H9 (cell line): ENCODE measurements around the gene ZNF530. TPM values are rescaled to one million over a fixed set of nuclear protein-coding genes. Genes with fewer than 3 reads are reported as not detected.

Experiments
- DNase-seq: peaks from one replicate; pipeline ENCODE4 v3.0.0-alpha.2; 2017
- H2AFZ ChIP-seq: one replicate; pipeline ENCODE4 v1.6.1; 2013; ENCODE audit warnings: mild to moderate bottlenecking, low read length, control low read depth, moderate library complexity
- H2AK5ac ChIP-seq: 2 replicates; pipeline ENCODE4 v1.6.1; 2013; ENCODE audit warnings: low read length, control low read depth, mixed read lengths; ENCODE audit not compliant: insufficient read length
- H2BK120ac ChIP-seq: one replicate; pipeline ENCODE4 v1.6.1; 2013; ENCODE audit warnings: low read depth, mild to moderate bottlenecking, low read length, control low read depth, inconsistent platforms; ENCODE audit not compliant: poor library complexity, severe bottlenecking
- H2BK12ac ChIP-seq: 2 replicates; pipeline ENCODE4 v1.6.1; 2013; ENCODE audit warnings: low read length, control low read depth, mixed read lengths, low read depth; ENCODE audit not compliant: insufficient read length
- H2BK15ac ChIP-seq: 2 replicates; pipeline ENCODE4 v1.6.1; 2013; ENCODE audit warnings: low read depth, low read length, control low read depth
- H2BK20ac ChIP-seq: one replicate; pipeline ENCODE4 v1.6.1; 2013; ENCODE audit warnings: low read depth, mild to moderate bottlenecking, low read length, control low read depth, inconsistent platforms; ENCODE audit not compliant: poor library complexity, severe bottlenecking
- H2BK5ac ChIP-seq: 2 replicates; pipeline ENCODE4 v1.6.1; 2013; ENCODE audit warnings: low read length, control low read depth, mixed read lengths; ENCODE audit not compliant: insufficient read length
- H3K14ac ChIP-seq: 2 replicates; pipeline ENCODE4 v1.6.1; 2013; ENCODE audit warnings: low read length, control low read depth; ENCODE audit not compliant: insufficient read depth
- H3K18ac ChIP-seq: 2 replicates; pipeline ENCODE4 v1.6.1; 2013; ENCODE audit warnings: low read depth, mild to moderate bottlenecking, mixed read lengths, low read length, control low read depth; ENCODE audit not compliant: insufficient read length
- H3K23ac ChIP-seq: 2 replicates; pipeline ENCODE4 v1.6.1; 2013; ENCODE audit warnings: low read length, control low read depth, mixed read lengths, low read depth; ENCODE audit not compliant: insufficient read length
- H3K23me2 ChIP-seq: 2 replicates; pipeline ENCODE4 v1.6.1; 2013; ENCODE audit warnings: low read depth, mild to moderate bottlenecking, mixed read lengths, low read length, control low read depth; ENCODE audit not compliant: insufficient read length, poor library complexity, severe bottlenecking
- H3K27ac ChIP-seq: 2 replicates; pipeline ENCODE4 v1.5.1; 2013; ENCODE audit warnings: low read length, control low read depth, mixed read lengths, low read depth; ENCODE audit not compliant: insufficient read length
- H3K27me3 ChIP-seq: 2 replicates; pipeline ENCODE4 v1.6.1; 2013; ENCODE audit warnings: low read length, control low read depth, inconsistent platforms; ENCODE audit not compliant: insufficient read depth
- H3K4ac ChIP-seq: 2 replicates; pipeline ENCODE4 v1.6.1; 2013; ENCODE audit warnings: low read depth, mild to moderate bottlenecking, control low read depth, inconsistent platforms, low read length, moderate library complexity
- H3K4me1 ChIP-seq: 2 replicates; pipeline ENCODE4 v1.6.1; 2013; ENCODE audit warnings: low read length, control low read depth, inconsistent platforms; ENCODE audit not compliant: insufficient read depth
- H3K4me2 ChIP-seq: 2 replicates; pipeline ENCODE4 v1.6.1; 2013; ENCODE audit warnings: low read length, control low read depth, mixed read lengths; ENCODE audit not compliant: insufficient read length, insufficient read depth
- H3K56ac ChIP-seq: 2 replicates; pipeline ENCODE4 v1.6.1; 2013; ENCODE audit warnings: low read depth, mild to moderate bottlenecking, mixed read lengths, low read length, control low read depth; ENCODE audit not compliant: insufficient read length
- H3K79me1 ChIP-seq: 2 replicates; pipeline ENCODE4 v1.6.1; 2013; ENCODE audit warnings: low read depth, mild to moderate bottlenecking, moderate library complexity, low read length, control low read depth, inconsistent platforms; ENCODE audit not compliant: insufficient read depth, poor library complexity, severe bottlenecking
- H3K79me2 ChIP-seq: 2 replicates; pipeline ENCODE4 v1.6.1; 2013; ENCODE audit warnings: low read length, control low read depth, inconsistent platforms; ENCODE audit not compliant: insufficient read depth
- H3K9ac ChIP-seq: 2 replicates; pipeline ENCODE4 v1.6.1; 2013; ENCODE audit warnings: low read length, control low read depth, mixed read lengths; ENCODE audit not compliant: insufficient read length; ENCODE audit errors: extremely low read depth
- H3K9me3 ChIP-seq: one replicate; pipeline ENCODE4 v1.6.1; 2013; ENCODE audit warnings: low read depth, low read length, inconsistent platforms; ENCODE audit not compliant: control insufficient read depth
- H3T11ph ChIP-seq: one replicate; pipeline ENCODE4 v1.6.1; 2013; ENCODE audit warnings: mild to moderate bottlenecking, low read length, control low read depth, inconsistent platforms
- H4K20me1 ChIP-seq: one replicate; pipeline ENCODE4 v1.6.1; 2013; ENCODE audit not compliant: control insufficient read depth, insufficient read length, insufficient read depth
- H4K5ac ChIP-seq: 2 replicates; pipeline ENCODE4 v1.6.1; 2013; ENCODE audit warnings: low read depth, mild to moderate bottlenecking, mixed read lengths, low read length, control low read depth; ENCODE audit not compliant: insufficient read length
- H4K8ac ChIP-seq: replicated peaks from 2 replicates; pipeline ENCODE4 v1.6.1; 2013; ENCODE audit warnings: low read length, control low read depth, mixed read lengths, low read depth; ENCODE audit not compliant: insufficient read length
- H4K91ac ChIP-seq: 2 replicates; pipeline ENCODE4 v1.6.1; 2013; ENCODE audit warnings: low read depth, mild to moderate bottlenecking, moderate library complexity, mixed read lengths, low read length, control low read depth; ENCODE audit not compliant: insufficient read length
- H3K27ac Mint-ChIP-seq, 3 experiments: 2 replicates in 2 of 3; 3 replicates in 1 of 3; pipeline ENCODE4 v1.8.0; 2020 to 2021; ENCODE audit warnings: mixed read lengths in 3 of 3, mild to moderate bottlenecking in 1 of 3, moderate library complexity in 1 of 3
- H3K27me3 Mint-ChIP-seq: 2 replicates; pipeline ENCODE4 v1.8.0; 2021; ENCODE audit warnings: low read depth, mild to moderate bottlenecking, moderate library complexity, mixed read lengths
- H3K36me3 Mint-ChIP-seq, 3 experiments: 2 replicates in 2 of 3; 3 replicates in 1 of 3; pipeline ENCODE4 v1.8.0; 2020 to 2021; ENCODE audit warnings: low read depth in 3 of 3, mixed read lengths in 3 of 3; ENCODE audit not compliant: insufficient read depth in 1 of 3
- H3K4me1 Mint-ChIP-seq, 2 experiments: 2 replicates each; pipeline ENCODE4 v1.8.0; 2020; ENCODE audit warnings: mixed read lengths in 2 of 2
- H3K4me3 Mint-ChIP-seq, 2 experiments: 2 replicates in 1 of 2; 3 replicates in 1 of 2; pipeline ENCODE4 v1.8.0; 2020 to 2021; ENCODE audit warnings: mild to moderate bottlenecking in 2 of 2, mixed read lengths in 2 of 2, moderate library complexity in 1 of 2
- H3K9me3 Mint-ChIP-seq, 2 experiments: 2 replicates in 1 of 2; 3 replicates in 1 of 2; pipeline ENCODE4 v1.8.0; 2020; ENCODE audit warnings: mild to moderate bottlenecking in 2 of 2, mixed read lengths in 2 of 2, moderate library complexity in 1 of 2
- CTCF ChIP-seq: fragments of 200-600 bp; sonication (generic); conservative IDR thresholded peaks from 3 replicates; pipeline ENCODE4 v1.8.0; 2021; ENCODE audit warnings: antibody characterized with exemption, mild to moderate bottlenecking
- WGBS: extraction: QIAGEN DNeasy Blood & Tissue Kit; methylation state at CpG from one replicate; pipeline ENCODE4 v1.1.7; 2013; ENCODE audit warnings: missing lambda C conversion rate, low lambda C conversion rate, mixed read lengths; ENCODE audit not compliant: insufficient read length; ENCODE audit errors: extremely low coverage; 5-methylcytosine and 5-hydroxymethylcytosine counted together
- total RNA-seq: library from RNA; stranded (reverse); gene quantifications from 2 replicates; pipeline ENCODE4 v1.2.1, GENCODE V29; 2021

ZNF530 gene
- total RNA-seq, 1 experiment from 2014 or later = 9.3 TPM

- no peak within 1 kb of the TSS for H3K27ac ChIP-seq
- H3T11ph ChIP-seq = no peak within 1 kb of the TSS
- WGBS = no CpG with 5 or more reads among the region's 76 CpGs
- peak within 1 kb of the TSS; percentile 89 for H3K14ac ChIP-seq
- Mint-ChIP-seq H3K4me1 (peaks cover 3 to 13% of the 10 kb centered on the region in 2 experiments; a peak in 3 of 4 replicates), H3K9me3 (peaks cover 74 to 77% of the 10 kb centered on the region in 2 experiments), H3K36me3 (peaks cover 54 to 61% (median 57%) of the 10 kb centered on the region in 3 experiments), H3K27ac (peak within 1 kb of the TSS; percentile 62 to 90 (median 83); a peak in 6 of 7 replicates), H3K27me3 (peaks cover 27% of the 10 kb centered on the region), H3K4me3 (peak within 1 kb of the TSS; percentile 88 to 93)
- peaks cover 9% of the 10 kb centered on the region for H3K23me2 ChIP-seq
- no peak within 1 kb of the TSS for H2AFZ ChIP-seq
- H4K20me1 ChIP-seq = no peaks in the 10 kb centered on the region
- peaks cover 14% of the 10 kb centered on the region for H3K79me2 ChIP-seq
- no peak within 1 kb of the TSS for H3K56ac ChIP-seq
- H3K23ac ChIP-seq = no peak within 1 kb of the TSS
- peak within 1 kb of the TSS; percentile 90 for H3K9ac ChIP-seq
- H3K4me1 ChIP-seq = peaks cover 6% of the 10 kb centered on the region
- no peak within 1 kb of the TSS for H2BK15ac ChIP-seq
- peaks cover 12% of the 10 kb centered on the region for H3K9me3 ChIP-seq
- H3K4ac ChIP-seq = no peak within 1 kb of the TSS; the same call in 1 of the 2 replicates
- peak within 1 kb of the TSS; percentile 96 for H3K4me2 ChIP-seq
- H2AK5ac ChIP-seq = no peak within 1 kb of the TSS
- no peak within 1 kb of the TSS for H2BK20ac ChIP-seq
- peak within 1 kb of the TSS; percentile 53 for H4K5ac ChIP-seq
- no peak within 1 kb of the TSS for H4K8ac ChIP-seq
- peak within 1 kb of the TSS; percentile 94 for H3K18ac ChIP-seq
- H2BK12ac ChIP-seq = peak within 1 kb of the TSS; percentile 12
- peaks cover 11% of the 10 kb centered on the region for H3K79me1 ChIP-seq
- no peak within 1 kb of the TSS for H2BK120ac ChIP-seq
- no peak within 1 kb of the TSS for H4K91ac ChIP-seq
- TF ChIP-seq CTCF = no peak; the same call in 2 of the 3 replicates
- peak; percentile 97 for DNase-seq
- no peak within 1 kb of the TSS for H2BK5ac ChIP-seq
- no peaks in the 10 kb centered on the region for H3K27me3 ChIP-seq
These were observed 15.9 kb upstream of the ZNF530 start, which contains the start of gene ZIK1 for GRCh38 chr19:57583521-57584416. Gene ZIK1 (plus strand): TSS chr19:57584145. CDS start chr19:57584357, 212 bp downstream.
